ENCODE data around the gene FCAMR. TPM values are rescaled to one million over a fixed set of nuclear protein-coding genes. Genes with fewer than 3 reads are reported as not detected.
A peak's percentile ranks its signal among the peaks of the same experiment; 100 is the strongest.
"Not testable (repeated sequence)": the region's sequence is repeated elsewhere in the genome, so short reads cannot be mapped to it uniquely, and the experiment has no call there.

Gene FCAMR
- total RNA-seq, 2 experiments from 2014 or later: not detected

DNA sequence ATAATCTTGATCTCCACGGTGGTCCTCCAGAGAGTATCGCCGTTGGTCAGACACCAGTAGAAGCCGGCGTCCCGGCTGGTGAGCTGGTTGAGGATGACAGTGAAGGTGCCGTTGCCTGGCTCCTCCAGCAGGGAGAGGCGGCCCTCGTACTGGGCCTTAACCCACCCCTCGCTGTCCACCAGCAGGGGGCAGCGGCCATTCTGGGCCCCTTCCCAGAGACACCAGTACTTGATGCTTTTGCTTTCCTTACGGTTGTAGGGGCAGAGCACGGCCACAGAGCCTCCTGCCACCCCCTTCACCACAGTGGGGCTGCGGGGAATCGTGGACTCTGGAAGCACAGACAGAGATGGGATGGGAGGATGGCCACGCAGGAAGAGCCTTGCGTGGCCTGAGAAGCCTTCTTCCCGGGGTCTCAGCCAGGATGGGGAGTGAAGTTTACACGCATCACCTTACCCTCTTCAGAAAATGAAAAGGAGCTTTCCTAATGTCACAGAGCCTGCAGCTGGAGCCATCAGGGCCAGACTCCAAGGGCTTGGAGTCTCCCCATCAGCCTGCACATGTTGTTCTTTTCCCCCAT is 34.7 kb downstream of the FCAMR start:
- peak; percentile 68 for DNase-seq
- POLR2A ChIA-PET: no interaction called here

GRCh38 chr1:206933333-206933945 is 36.8 kb downstream of the FCAMR start:
- H3K27ac Mint-ChIP-seq: no peak overlapping the region
- H3K27me3 Mint-ChIP-seq: no peaks in the 10 kb centered on the region
- no peaks in the 10 kb centered on the region for H3K36me3 Mint-ChIP-seq (ENCODE audit: low read depth)
- peak; percentile 70 for DNase-seq
- ChIA-PET POLR2A (no interaction called here), CTCF (interaction anchor here (0.7 to 3.6 kb wide), 18 partner anchors 8 to 321 kb away, joined by 3 to 13 read pairs (median 5); partner anchors contain the start of genes EIF2D and FCMR)
- H3K9me3 Mint-ChIP-seq: no peaks in the 10 kb centered on the region
- peaks cover 28% of the 10 kb centered on the region for H3K4me1 Mint-ChIP-seq
- H3K4me3 Mint-ChIP-seq: no peak overlapping the region

More for the DNA sequence above, 34.7 kb downstream of the FCAMR start:
- Mint-ChIP-seq H3K9me3 (no peaks in the 10 kb centered on the region), H3K4me3 (no peak overlapping the region), H3K36me3 (ENCODE audit: low read depth) (no peaks in the 10 kb centered on the region), H3K4me1 (peaks cover 15% of the 10 kb centered on the region), H3K27me3 (no peaks in the 10 kb centered on the region), H3K27ac (no peak overlapping the region)
- CTCF ChIA-PET: interaction anchor here (0.6 to 2.7 kb wide), 19 partner anchors 9 to 464 kb away, joined by 3 to 20 read pairs (median 4); partner anchors contain the start of genes IL24 and PIGR

DNA sequence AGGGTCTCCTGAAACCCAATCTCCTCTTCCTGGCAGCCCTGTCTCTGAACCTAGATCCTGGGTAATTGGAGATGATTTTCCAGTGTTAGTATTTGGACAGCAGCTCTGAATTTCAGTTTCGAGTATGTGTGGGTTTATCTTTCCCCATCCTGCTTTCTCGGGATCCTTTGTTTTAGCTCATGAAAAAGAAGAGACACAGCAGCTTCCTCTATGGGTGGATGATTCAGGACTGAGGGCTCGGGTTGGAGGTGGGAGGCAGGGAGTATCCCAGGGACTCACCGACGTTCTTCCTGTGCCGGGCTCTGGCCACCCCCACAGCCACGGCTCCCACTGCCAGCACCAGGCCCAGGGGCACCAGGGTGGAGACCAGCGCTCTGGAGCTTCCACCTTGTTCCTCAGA is 38.1 kb downstream of the FCAMR start:
- no peak for DNase-seq
- Mint-ChIP-seq H3K9me3 (no peaks in the 10 kb centered on the region), H3K4me1 (peaks cover 33% of the 10 kb centered on the region), H3K36me3 (ENCODE audit: low read depth) (no peaks in the 10 kb centered on the region), H3K27me3 (no peaks in the 10 kb centered on the region), H3K27ac (no peak overlapping the region), H3K4me3 (no peak overlapping the region)
- ChIA-PET POLR2A (no interaction called here), CTCF (interaction anchor here (0.8 to 3.6 kb wide), 13 partner anchors 10 to 364 kb away, joined by 3 to 13 read pairs (median 4); partner anchors contain the start of genes EIF2D and FCMR)

DNA sequence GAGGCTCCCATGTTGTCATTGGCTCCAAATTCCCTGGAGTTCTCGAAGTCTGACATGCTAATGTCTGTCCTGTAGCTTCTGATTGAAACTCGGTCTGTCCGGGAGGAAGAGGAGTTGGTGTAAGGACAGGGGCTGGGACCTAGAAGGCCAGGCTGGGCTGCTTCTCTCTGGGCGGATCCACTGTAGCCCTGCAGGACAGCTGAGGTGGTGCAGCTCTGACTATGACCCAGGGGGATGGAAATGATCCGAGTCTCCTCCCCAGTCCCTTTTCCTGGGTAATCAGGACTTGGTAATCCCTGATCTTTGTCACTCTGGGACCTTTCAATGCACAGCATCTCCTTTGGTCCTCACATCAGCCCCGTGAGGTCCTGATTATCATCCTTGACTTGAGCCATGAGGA is 38.6 kb downstream of the FCAMR start:
- H3K27ac Mint-ChIP-seq: peak overlapping the region; percentile 33
- H3K4me1 Mint-ChIP-seq: peaks cover 33% of the 10 kb centered on the region
- no peaks in the 10 kb centered on the region for H3K27me3 Mint-ChIP-seq
- ChIA-PET POLR2A (no interaction called here), CTCF (interaction anchor here (0.8 to 3.6 kb wide), 13 partner anchors 9 to 363 kb away, joined by 3 to 13 read pairs (median 4); partner anchors contain the start of gene FCMR)
- DNase-seq: no peak
- H3K4me3 Mint-ChIP-seq: no peak overlapping the region
- H3K36me3 Mint-ChIP-seq (ENCODE audit: low read depth): no peaks in the 10 kb centered on the region
- H3K9me3 Mint-ChIP-seq: no peaks in the 10 kb centered on the region

- POLR2A ChIA-PET: no interaction called here
- Mint-ChIP-seq H3K27me3 (no peaks in the 10 kb centered on the region), H3K9me3 (no peaks in the 10 kb centered on the region), H3K4me1 (peaks cover 36% of the 10 kb centered on the region), H3K4me3 (no peak overlapping the region), H3K36me3 (ENCODE audit: low read depth) (no peaks in the 10 kb centered on the region), H3K27ac (peak overlapping the region; percentile 78)
- no peak for DNase-seq
- CTCF ChIA-PET: interaction anchor here (0.9 to 3.6 kb wide), 6 partner anchors 15 to 68 kb away, joined by 4 to 13 read pairs (median 4); no protein-coding TSS in a partner anchor
Observed at GRCh38 chr1:206930210-206930798, 40.0 kb downstream of the FCAMR start.

GRCh38 chr1:206929524-206929923 is 40.7 kb downstream of the FCAMR start:
- H3K27me3 Mint-ChIP-seq: no peaks in the 10 kb centered on the region
- H3K36me3 Mint-ChIP-seq (ENCODE audit: low read depth): no peaks in the 10 kb centered on the region
- ChIA-PET CTCF (interaction anchor here (0.6 to 1.5 kb wide), 3 partner anchors 14 to 167 kb away, joined by 3 to 5 read pairs (median 3); no protein-coding TSS in a partner anchor), POLR2A (no interaction called here)
- H3K9me3 Mint-ChIP-seq: no peaks in the 10 kb centered on the region
- H3K27ac Mint-ChIP-seq: no peak overlapping the region
- H3K4me3 Mint-ChIP-seq: no peak overlapping the region
- peaks cover 36% of the 10 kb centered on the region for H3K4me1 Mint-ChIP-seq
- DNase-seq: no peak

GRCh38 chr1:206926286-206926685 is 44.0 kb downstream of the FCAMR start:
- no peaks in the 10 kb centered on the region for H3K36me3 Mint-ChIP-seq (ENCODE audit: low read depth)
- no peak overlapping the region for H3K4me3 Mint-ChIP-seq
- ChIA-PET POLR2A (no interaction called here), CTCF (interaction anchor here (1.0 to 2.9 kb wide), 7 partner anchors 10 to 192 kb away, joined by 3 to 13 read pairs (median 3); no protein-coding TSS in a partner anchor)
- DNase-seq: no peak
- H3K27me3 Mint-ChIP-seq: no peaks in the 10 kb centered on the region
- no peaks in the 10 kb centered on the region for H3K9me3 Mint-ChIP-seq
- H3K4me1 Mint-ChIP-seq: peaks cover 29% of the 10 kb centered on the region
- H3K27ac Mint-ChIP-seq: no peak overlapping the region

GRCh38 chr1:206925106-206925736 is 45.0 kb downstream of the FCAMR start:
- peak; percentile 65 for DNase-seq
- H3K4me1 Mint-ChIP-seq: peaks cover 27% of the 10 kb centered on the region
- POLR2A ChIA-PET: interaction anchor here (0.6 to 0.9 kb wide), 2 partner anchors 11 to 164 kb away, joined by 3 to 4 read pairs; no protein-coding TSS in a partner anchor
- no peak overlapping the region for H3K27ac Mint-ChIP-seq
- no peaks in the 10 kb centered on the region for H3K27me3 Mint-ChIP-seq
- no peak overlapping the region for H3K4me3 Mint-ChIP-seq
- no peaks in the 10 kb centered on the region for H3K9me3 Mint-ChIP-seq
- CTCF ChIA-PET: interaction anchor here (0.6 to 2.9 kb wide), 9 partner anchors 8 to 191 kb away, joined by 3 to 13 read pairs (median 6); no protein-coding TSS in a partner anchor
- H3K36me3 Mint-ChIP-seq (ENCODE audit: low read depth): peaks cover 8% of the 10 kb centered on the region

DNA sequence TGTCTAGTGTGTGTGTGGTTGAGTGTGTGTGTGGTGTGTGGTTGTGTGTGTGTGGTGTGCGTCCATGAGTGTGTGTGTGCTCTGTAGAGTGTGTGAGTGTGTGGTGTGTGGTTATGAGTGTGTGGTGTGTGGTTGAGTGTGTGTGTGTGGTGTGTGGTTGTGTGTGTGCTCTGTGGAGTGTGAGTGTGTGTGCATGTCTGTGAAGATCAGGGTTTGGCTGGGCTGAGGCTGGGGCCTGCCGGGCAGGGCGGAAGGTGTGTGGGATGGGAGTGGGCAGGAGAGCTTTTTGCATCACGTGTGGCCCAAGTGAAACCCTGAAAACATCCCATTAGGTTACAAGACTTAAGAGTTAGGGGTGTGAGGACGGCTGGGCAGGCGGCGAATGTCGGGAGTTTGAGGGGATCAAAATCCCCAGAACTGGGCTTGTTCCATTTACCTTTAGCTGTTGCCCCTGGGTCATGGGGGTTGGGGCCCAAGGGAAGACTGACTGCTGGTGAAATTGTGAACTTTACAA is 45.6 kb downstream of the FCAMR start:
- Mint-ChIP-seq H3K36me3 (ENCODE audit: low read depth) (peaks cover 12% of the 10 kb centered on the region), H3K4me3 (no peak overlapping the region), H3K4me1 (peaks cover 26% of the 10 kb centered on the region), H3K27ac (no peak overlapping the region), H3K27me3 (no peaks in the 10 kb centered on the region), H3K9me3 (no peaks in the 10 kb centered on the region)
- no peak for DNase-seq
- ChIA-PET POLR2A (interaction anchor here (0.6 to 0.9 kb wide), 2 partner anchors 12 to 164 kb away, joined by 3 to 4 read pairs; no protein-coding TSS in a partner anchor), CTCF (interaction anchor here (1.0 to 2.9 kb wide), 8 partner anchors 8 to 190 kb away, joined by 3 to 13 read pairs (median 6); no protein-coding TSS in a partner anchor)

DNA sequence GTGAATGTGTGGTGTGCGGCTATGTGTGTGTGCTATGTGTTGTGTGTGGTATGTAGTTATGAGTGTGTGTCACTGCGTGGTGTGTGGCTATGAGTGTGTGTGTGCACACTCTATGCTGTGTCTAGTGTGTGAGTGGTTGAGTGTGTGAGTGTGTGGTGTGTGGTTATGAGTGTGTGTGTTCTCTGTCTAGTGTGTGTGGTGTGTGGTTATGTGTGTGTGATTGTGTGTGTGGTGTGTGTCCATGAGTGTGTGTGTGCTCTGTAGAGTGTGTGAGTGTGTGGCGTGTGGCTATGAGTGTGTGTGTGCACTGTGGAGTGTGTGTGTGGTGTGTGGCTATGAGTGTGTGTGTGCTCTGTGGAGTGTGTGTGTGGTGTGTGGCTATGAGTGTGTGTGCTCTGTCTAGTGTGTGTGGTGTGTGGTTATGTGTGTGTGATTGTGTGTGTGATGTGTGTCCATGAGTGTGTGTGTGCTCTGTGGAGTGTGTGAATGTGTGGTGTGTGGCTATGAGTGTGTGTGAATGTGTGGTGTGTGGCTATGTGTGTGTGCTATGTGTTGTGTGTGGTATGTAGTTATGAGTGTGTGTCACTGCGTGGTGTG is 46.2 kb downstream of the FCAMR start:
- H3K4me3 Mint-ChIP-seq, H3K9me3 Mint-ChIP-seq, H3K27me3 Mint-ChIP-seq, DNase-seq, POLR2A ChIA-PET, H3K27ac Mint-ChIP-seq: not testable (repeated sequence)
- peaks cover 15% of the 10 kb centered on the region for H3K36me3 Mint-ChIP-seq (ENCODE audit: low read depth)
- H3K4me1 Mint-ChIP-seq: peaks cover 26% of the 10 kb centered on the region
- CTCF ChIA-PET: interaction anchor here (1.4 to 2.9 kb wide), 5 partner anchors 8 to 125 kb away, joined by 3 to 13 read pairs (median 7); no protein-coding TSS in a partner anchor

GRCh38 chr1:206923009-206923960 is 47.0 kb downstream of the FCAMR start:
- peak; percentile 84 for DNase-seq
- POLR2A ChIA-PET: no interaction called here
- no peaks in the 10 kb centered on the region for H3K27me3 Mint-ChIP-seq
- no peak overlapping the region for H3K4me3 Mint-ChIP-seq
- H3K36me3 Mint-ChIP-seq (ENCODE audit: low read depth): peaks cover 18% of the 10 kb centered on the region
- no peak overlapping the region for H3K27ac Mint-ChIP-seq
- CTCF ChIA-PET: interaction anchor here (0.6 to 2.9 kb wide), 13 partner anchors 8 to 311 kb away, joined by 3 to 31 read pairs (median 5); partner anchors contain the start of gene EIF2D
- H3K9me3 Mint-ChIP-seq: no peaks in the 10 kb centered on the region
- H3K4me1 Mint-ChIP-seq: peaks cover 31% of the 10 kb centered on the region

Data from activated CD4-positive, alpha-beta T cell treated with anti-CD3 and anti-CD28 coated beads, Interleukin-2, amount 10 ng/mL, durations not matched to agents 7 days and 5 days (primary cell).